Measurements from ENCODE around the gene EFCAB11. TPM values are rescaled to one million over a fixed set of nuclear protein-coding genes. Genes with fewer than 3 reads are reported as not detected.
A peak's percentile ranks its signal among the peaks of the same experiment; 100 is the strongest.

The EFCAB11 gene
- total and polyA plus RNA-seq, 2 experiments from 2014 or later: 7.7 to 24.6 TPM

- TF ChIP-seq ZNF462 (CRISPR knock-in tag; IDR thresholded peaks at IDR 0.05) (peak; percentile 77), EZH2 (IDR thresholded peaks at IDR 0.05; ENCODE audit: low read depth, unreplicated experiment) (no peak), STAT1 (IDR thresholded peaks at IDR 0.05; ENCODE audit: unreplicated experiment) (no peak), POLR2AphosphoS5 (IDR thresholded peaks at IDR 0.05; ENCODE audit: low read depth) (no peak), NANOG (IDR thresholded peaks at IDR 0.05; ENCODE audit: borderline replicate concordance) (peak; percentile 47; the same call in 1 of the 2 replicates)
- TF ChIP-seq, protein P1, sequence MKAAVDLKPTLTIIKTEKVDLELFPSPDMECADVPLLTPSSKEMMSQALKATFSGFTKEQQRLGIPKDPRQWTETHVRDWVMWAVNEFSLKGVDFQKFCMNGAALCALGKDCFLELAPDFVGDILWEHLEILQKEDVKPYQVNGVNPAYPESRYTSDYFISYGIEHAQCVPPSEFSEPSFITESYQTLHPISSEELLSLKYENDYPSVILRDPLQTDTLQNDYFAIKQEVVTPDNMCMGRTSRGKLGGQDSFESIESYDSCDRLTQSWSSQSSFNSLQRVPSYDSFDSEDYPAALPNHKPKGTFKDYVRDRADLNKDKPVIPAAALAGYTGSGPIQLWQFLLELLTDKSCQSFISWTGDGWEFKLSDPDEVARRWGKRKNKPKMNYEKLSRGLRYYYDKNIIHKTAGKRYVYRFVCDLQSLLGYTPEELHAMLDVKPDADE (IDR thresholded peaks at IDR 0.05): no peak
These were observed 43.3 kb downstream of the EFCAB11 start (continued) for GRCh38 chr14:89911010-89911919.

DNA sequence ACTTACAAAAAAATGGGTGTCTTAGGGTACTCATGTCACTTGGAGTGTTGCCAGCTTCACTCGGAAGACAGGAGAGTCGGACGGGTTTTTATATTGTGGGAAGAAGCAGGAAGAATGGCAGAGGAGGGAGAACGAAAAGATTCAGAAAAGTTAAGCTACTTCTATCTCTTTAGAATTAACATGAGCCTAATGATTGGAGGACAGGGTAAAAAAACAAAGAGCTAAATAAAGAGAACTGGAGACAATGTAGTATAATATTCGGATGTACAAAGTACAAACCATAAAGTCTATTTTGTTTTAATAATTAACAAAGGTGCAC, 43.9 kb downstream of the EFCAB11 start:
- Histone ChIP-seq H3K9me2 (ENCODE audit: insufficient read depth) (no peaks in the 10 kb centered on the region), H3F3A (replicated peaks; ENCODE audit: low read depth) (no peaks in the 10 kb centered on the region), H3K4me2 (peak overlapping the region; percentile 33), H3K36me3 (ENCODE audit: insufficient read depth) (no peaks in the 10 kb centered on the region), H3K27ac (ENCODE audit: low read depth) (peak overlapping the region; percentile 30), H4K20me1 (replicated peaks; ENCODE audit: insufficient read depth) (no peaks in the 10 kb centered on the region), H3K4me3 (no peak overlapping the region), H2AFZ (no peak overlapping the region), H3K27me3 (ENCODE audit: insufficient read depth) (no peaks in the 10 kb centered on the region), H3K79me2 (replicated peaks; ENCODE audit: insufficient read depth) (no peaks in the 10 kb centered on the region), H3K4me1 (ENCODE audit: insufficient read depth) (peaks cover 31% of the 10 kb centered on the region)
- peaks cover 9% of the 10 kb centered on the region for H3K27me3 Mint-ChIP-seq (ENCODE audit: insufficient read depth, low read depth, poor library complexity)
- no peak overlapping the region for H3K27ac Mint-ChIP-seq
- no peak overlapping the region; the same call in 2 of the 3 replicates for H3K4me3 Mint-ChIP-seq
- no peak for DNase-seq (ENCODE audit: low spot score)
- no peak for ATAC-seq
- no peaks in the 10 kb centered on the region for H3K9me3 Mint-ChIP-seq
- no peaks in the 10 kb centered on the region for H3K36me3 Mint-ChIP-seq (ENCODE audit: low read depth)
- H3K4me1 Mint-ChIP-seq: peaks cover 45% of the 10 kb centered on the region
- TF ChIP-seq, protein P2, sequence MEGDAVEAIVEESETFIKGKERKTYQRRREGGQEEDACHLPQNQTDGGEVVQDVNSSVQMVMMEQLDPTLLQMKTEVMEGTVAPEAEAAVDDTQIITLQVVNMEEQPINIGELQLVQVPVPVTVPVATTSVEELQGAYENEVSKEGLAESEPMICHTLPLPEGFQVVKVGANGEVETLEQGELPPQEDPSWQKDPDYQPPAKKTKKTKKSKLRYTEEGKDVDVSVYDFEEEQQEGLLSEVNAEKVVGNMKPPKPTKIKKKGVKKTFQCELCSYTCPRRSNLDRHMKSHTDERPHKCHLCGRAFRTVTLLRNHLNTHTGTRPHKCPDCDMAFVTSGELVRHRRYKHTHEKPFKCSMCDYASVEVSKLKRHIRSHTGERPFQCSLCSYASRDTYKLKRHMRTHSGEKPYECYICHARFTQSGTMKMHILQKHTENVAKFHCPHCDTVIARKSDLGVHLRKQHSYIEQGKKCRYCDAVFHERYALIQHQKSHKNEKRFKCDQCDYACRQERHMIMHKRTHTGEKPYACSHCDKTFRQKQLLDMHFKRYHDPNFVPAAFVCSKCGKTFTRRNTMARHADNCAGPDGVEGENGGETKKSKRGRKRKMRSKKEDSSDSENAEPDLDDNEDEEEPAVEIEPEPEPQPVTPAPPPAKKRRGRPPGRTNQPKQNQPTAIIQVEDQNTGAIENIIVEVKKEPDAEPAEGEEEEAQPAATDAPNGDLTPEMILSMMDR (conservative IDR thresholded peaks at IDR 0.05; ENCODE audit: low read depth in 2 of 2): no peak
- no peak for TF ChIP-seq ZNF114 (CRISPR knock-in tag; IDR thresholded peaks at IDR 0.05)
- TF ChIP-seq, protein P1 (IDR thresholded peaks at IDR 0.05): no peak
- TF ChIP-seq CREB1 (CRISPR knock-in tag; IDR thresholded peaks at IDR 0.05; ENCODE audit: low read depth): no peak
- no peak for TF ChIP-seq EZH2phosphoT487 (IDR thresholded peaks at IDR 0.05; ENCODE audit: unreplicated experiment)

All from GM23338 (cell line).